GM21529 (cell line): ENCODE data around the gene WNT16.
"Not testable (repeated sequence)": the region's sequence is repeated elsewhere in the genome, so short reads cannot be mapped to it uniquely, and the experiment has no call there.

Experiments used
- ATAC-seq: cut with Tn5 transposase; IDR thresholded peaks from one replicate; pipeline ENCODE4 v1.9.1; 2021; ENCODE audit not compliant: unreplicated experiment

WNT16 gene

DNA sequence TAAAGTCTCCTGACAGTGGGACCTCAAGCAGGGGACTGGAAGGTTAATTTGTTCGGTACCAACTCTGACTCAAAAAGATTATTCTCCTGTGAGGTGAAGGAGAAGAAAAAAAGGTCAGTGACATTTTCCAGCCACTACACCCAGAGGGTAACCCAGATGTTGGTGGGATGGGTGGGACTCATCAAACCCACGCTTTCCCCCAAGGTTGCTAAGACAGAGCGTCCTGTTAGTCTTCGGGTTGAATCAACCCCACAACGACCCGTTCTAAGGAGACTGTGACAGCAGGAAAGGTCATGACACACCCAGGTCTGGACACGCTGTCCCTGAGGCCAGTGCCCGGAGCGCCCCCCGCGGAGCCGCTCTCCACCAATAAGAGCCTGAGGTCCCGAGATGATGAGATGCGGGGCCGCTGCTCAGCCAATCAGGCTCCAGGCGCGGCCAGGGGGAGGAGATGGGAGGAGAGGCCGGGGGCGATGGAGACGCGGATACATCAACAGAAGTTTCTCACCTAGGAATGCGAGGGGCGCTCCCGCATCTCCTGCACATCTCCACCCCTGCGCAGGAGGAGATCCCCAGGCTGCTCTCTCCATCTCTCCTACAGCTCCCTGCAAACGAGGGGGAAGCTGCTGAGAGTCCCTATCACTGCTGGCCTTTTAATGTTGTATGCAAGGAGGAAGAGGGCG, at the start of gene WNT16:
WNT16 (plus strand) TSS at position 493 of the 683 bp plus-strand sequence. CDS start 293 bp downstream, outside the sequence.
- ATAC-seq = no peak

GRCh38 chr7:121279060-121279620, 49.7 kb upstream of the WNT16 start:
- ATAC-seq = no peak

GRCh38 chr7:121279822-121280221, 49.0 kb upstream of the WNT16 start:
- ATAC-seq = no peak

DNA sequence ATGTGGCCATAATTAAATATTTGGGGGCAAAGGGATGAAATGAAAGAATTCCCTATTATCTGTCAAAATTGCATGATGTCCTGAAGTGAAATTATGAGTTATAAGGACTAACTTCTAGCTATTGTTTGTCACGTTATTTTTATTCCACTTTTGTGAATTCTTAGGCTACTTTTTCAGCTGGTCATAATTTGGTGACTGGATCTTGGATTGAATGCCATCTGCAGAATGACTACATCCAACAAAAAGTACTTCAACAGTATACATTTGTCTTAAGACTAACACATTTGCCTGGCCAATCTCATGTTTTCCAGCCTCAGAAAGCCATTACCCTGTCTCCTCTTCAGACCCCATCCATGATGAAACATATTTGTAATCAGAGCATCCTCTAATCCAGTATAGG, 48.1 kb upstream of the WNT16 start:
- no peak for ATAC-seq

DNA sequence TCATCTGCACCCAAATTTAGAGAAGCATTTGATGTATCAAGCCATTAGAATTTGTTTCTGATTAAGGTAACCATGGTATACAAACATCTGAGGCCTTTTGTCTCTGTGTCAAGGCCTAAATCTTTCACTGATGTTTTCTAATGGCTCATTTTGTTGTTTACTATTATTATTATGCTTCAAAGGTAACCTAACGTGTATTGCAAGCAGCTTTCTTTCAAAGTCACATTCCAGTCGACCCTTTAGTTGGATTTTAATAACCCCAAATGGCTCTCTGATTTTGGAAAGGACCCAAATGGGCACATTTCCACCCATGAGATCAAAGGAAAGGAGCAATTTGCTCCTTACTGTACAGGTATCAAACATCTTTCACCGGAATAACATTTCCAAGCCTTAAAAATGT, 46.7 kb upstream of the WNT16 start:
- ATAC-seq = no peak

- ATAC-seq = no peak
Measured at GRCh38 chr7:121285066-121285667, 43.6 kb upstream of the WNT16 start.

- ATAC-seq = no peak
Measured at GRCh38 chr7:121286186-121286585, 42.6 kb upstream of the WNT16 start.

- ATAC-seq = no peak
Measured at GRCh38 chr7:121286742-121287734, 41.8 kb upstream of the WNT16 start.

- ATAC-seq = no peak
Measured at GRCh38 chr7:121288894-121289293, 39.9 kb upstream of the WNT16 start.

DNA sequence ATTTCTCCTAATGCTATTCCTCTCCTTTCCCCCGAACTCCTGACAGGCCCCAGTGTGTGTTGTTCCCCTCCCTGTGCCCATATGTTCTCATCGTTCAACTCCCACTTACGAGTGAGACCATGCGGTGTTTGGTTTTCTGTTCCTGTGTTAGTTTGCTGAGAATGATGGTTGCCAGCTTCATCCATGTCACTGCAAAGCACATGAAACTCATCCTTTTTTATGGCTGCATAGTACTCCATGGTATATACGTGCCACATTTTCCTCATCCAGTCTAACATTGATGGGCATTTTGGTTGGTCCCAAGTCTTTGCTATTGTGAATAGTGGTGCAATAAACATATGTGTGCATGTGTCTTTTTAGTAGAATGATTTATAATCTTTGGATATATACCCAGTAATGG, 38.9 kb upstream of the WNT16 start:
- ATAC-seq = not testable (repeated sequence)

DNA sequence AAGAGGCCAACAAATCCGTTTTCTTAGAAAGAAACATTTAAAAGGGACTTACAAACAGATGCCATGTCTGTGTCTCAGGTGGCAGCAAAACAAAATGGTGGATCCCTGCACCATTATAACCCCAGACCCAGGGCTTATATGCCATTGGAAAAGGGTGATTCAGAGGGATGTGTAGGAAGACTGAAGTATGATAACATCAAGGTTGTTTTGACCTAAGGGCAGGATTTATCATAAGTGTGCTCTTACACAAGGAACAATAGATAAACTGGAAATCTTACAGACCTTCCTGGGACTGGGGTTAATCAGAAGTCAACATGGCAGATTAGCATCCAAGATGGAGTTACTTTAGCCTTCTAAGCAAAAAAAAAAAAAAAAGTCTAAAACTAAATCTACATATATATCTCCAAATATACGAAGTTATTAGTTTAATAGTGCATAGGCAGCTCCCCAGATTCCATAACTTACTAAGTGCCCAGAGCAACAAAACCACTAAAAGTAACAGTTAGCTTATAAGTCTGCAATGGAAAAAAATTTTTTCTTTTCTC, 34.3 kb upstream of the WNT16 start:
- ATAC-seq = no peak

DNA sequence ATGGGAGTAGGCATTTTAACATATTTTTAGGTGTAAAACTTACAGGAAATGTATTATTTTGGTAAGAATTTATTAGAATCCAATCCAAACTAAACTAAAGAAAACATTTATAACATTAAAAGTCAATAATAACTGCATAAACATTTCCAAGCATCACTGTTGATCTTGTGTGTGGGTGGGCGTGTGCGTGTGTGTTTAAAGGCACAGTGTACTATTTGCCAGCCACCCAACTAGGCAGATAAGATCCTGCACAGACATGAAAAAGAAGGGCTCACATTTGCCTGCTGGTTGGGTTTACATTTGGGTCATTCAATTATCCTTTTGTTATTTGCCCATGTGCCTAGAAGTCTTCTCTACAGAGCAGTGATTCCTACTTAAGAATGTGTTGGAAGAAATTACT, 31.0 kb upstream of the WNT16 start:
- no peak for ATAC-seq

GRCh38 chr7:121298831-121299239, 30.0 kb upstream of the WNT16 start:
- no peak for ATAC-seq

- no peak for ATAC-seq
Measured at GRCh38 chr7:121300685-121301420, 27.9 kb upstream of the WNT16 start.

DNA sequence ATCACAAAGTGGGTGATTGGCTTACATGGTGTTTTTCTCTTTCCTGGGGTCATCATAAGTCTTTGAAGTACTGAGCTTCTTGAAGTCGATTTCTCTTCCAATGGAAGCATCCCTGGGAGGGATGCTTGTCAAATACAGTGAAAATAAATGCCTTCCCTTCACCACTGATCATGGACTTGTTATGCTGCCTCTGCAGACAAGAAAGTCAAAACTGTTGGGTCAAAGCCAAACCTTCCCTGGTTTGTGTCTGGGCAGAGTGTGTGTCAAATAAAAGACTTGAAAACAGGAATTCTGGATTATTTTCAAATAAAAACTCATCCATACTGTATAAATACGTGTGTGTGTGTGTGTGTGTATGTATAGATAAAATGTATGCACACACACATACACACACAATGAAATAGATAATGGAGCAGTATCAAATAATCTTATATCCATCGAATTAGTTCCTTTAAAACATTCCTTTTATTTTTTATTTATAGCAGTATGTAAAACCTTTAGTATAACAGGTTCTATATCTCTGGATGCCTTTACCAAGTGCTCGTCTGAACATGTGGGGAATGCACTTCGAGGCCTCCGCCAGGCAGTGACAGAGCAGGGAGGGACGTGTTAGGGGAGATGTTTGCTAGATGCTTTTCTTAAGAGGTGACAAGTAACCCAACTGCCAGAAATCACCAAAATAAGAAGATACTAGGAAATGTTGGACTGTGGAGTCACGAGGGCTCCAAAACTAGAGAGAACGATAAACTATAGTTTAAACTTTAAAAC, 27.2 kb upstream of the WNT16 start:
- ATAC-seq = no peak

DNA sequence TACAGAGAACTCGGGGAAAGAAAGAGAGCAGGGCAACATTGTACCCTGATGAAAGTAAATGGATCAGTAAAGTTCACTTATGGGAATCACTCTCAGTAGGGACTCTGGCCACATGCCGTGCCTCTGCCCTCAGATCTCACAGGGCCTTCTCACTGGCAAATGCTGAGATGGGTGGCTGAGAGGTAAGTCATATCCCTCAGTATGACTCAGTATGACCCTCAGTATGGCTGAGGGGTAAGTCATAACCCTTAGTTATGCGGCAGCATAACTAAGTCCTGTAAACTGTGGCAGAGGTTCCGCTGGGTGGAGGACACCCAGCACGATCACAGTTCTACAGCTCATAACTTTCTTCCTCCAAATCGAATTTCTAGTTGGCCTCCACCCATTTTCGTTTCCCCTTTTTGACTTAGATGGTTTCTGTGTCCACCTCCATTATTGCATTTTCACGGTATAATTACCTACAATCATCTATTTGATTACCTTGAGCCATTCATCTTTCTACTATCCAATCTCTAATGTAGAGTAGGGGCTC, 26.5 kb upstream of the WNT16 start:
- ATAC-seq = peak; percentile 94

- no peak for ATAC-seq
Measured at GRCh38 chr7:121303422-121304101, 25.2 kb upstream of the WNT16 start.

DNA sequence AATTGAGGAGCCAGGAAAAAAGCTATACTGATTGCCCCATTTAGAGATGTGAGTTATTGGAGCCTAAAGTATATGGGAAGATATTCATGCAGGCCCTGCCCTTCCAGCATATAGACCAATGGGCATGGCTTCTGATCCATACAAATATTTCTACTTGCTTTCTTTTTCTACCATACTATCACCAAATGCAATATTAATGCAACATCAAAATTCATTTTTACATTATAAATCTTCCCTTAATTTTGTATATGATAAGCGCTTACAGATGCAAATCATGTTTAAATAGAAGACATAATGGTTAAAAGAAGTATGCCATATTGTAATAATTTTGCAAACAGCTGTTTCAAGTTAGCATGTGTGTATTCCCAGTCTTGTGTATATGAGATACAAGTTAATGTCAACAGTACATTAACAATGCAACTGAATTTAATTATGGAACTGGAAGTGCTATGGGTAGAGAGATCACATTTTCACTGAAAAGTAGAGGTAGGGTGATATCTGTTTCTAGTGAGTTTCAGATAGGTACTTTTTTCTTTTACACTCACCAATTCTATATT, 24.6 kb upstream of the WNT16 start:
- no peak for ATAC-seq
